T-helper 17 cell (primary cell): ENCODE results near the gene AGO4. TPM values are rescaled to one million over a fixed set of nuclear protein-coding genes. Genes with fewer than 3 reads are reported as not detected.
"Not testable (repeated sequence)": the region's sequence is repeated elsewhere in the genome, so short reads cannot be mapped to it uniquely, and the experiment has no call there.

Source experiments
- ATAC-seq: fragments of 150-1000 bp; cut with Tn5 transposase; 2 replicates; pipeline ENCODE4 v1.10.0; 2021; ENCODE audit warnings: mild to moderate bottlenecking, moderate library complexity
- DNase-seq, 3 donors: peaks; one replicate each; pipeline versions ENCODE4 v3.0.0 to v3.0.0-alpha.2; 2020 to 2021
- H3K9me3 ChIP-seq: one replicate; pipeline ENCODE4 v1.7.0; 2013; ENCODE audit warnings: low read length, mild to moderate bottlenecking; ENCODE audit not compliant: control insufficient read depth, poor library complexity, severe bottlenecking
- H3K27ac Mint-ChIP-seq: one replicate; pipeline ENCODE4 v1.8.0; 2022; ENCODE audit warnings: mild to moderate bottlenecking, moderate library complexity, mixed read lengths
- H3K27me3 Mint-ChIP-seq: one replicate; pipeline ENCODE4 v1.8.0; 2022; ENCODE audit warnings: mixed read lengths
- H3K36me3 Mint-ChIP-seq: one replicate; pipeline ENCODE4 v1.8.0; 2022; ENCODE audit warnings: low read depth, mixed read lengths
- H3K4me1 Mint-ChIP-seq: one replicate; pipeline ENCODE4 v1.8.0; 2022; ENCODE audit warnings: mild to moderate bottlenecking, mixed read lengths
- H3K4me3 Mint-ChIP-seq: one replicate; pipeline ENCODE4 v1.8.0; 2022; ENCODE audit warnings: mild to moderate bottlenecking, moderate library complexity, mixed read lengths
- total RNA-seq, 4 donors: library from RNA in 2 of 4; stranded (reverse) in 2 of 4; gene quantifications; one replicate each; pipeline ENCODE4 v1.2.3 and lab custom pipeline; 2022 to 2026

Gene AGO4
- 10 to 100 TPM; 20.7 to 23.3 TPM for total RNA-seq
- 57.6 to 114 reads per million in 2 donors for total RNA-seq (lab: John Stamatoyannopoulos, UW)

GRCh38 chr1:35807614-35808449 lies at the start of gene AGO4:
AGO4 (plus strand) TSS chr1:35808016; CDS start chr1:35808417, 401 bp downstream.
- Mint-ChIP-seq H3K27ac (peak within 1 kb of the TSS; percentile 88), H3K4me1 (peaks cover 25% of the 10 kb centered on the region), H3K4me3 (peak within 1 kb of the TSS; percentile 94), H3K27me3 (no peaks in the 10 kb centered on the region), H3K36me3 (no peaks in the 10 kb centered on the region)
- H3K9me3 ChIP-seq = no peaks in the 10 kb centered on the region
- DNase-seq (peak; percentile 16 to 34 (median 29)), ATAC-seq (peak; percentile 52)

- no peak for DNase-seq
- H3K27me3 Mint-ChIP-seq = no peaks in the 10 kb centered on the region
- ATAC-seq = no peak
- H3K36me3 Mint-ChIP-seq = no peaks in the 10 kb centered on the region
- peaks cover 7% of the 10 kb centered on the region for H3K4me1 Mint-ChIP-seq
- no peaks in the 10 kb centered on the region for H3K9me3 ChIP-seq
- no peak overlapping the region for H3K4me3 Mint-ChIP-seq
- no peak overlapping the region for H3K27ac Mint-ChIP-seq
Measured at GRCh38 chr1:35762141-35762540, 45.7 kb upstream of the AGO4 start.

GRCh38 chr1:35763201-35763600 lies 44.6 kb upstream of the AGO4 start:
- Mint-ChIP-seq H3K27ac (no peak overlapping the region), H3K4me1 (peaks cover 4% of the 10 kb centered on the region), H3K4me3 (no peak overlapping the region), H3K27me3 (no peaks in the 10 kb centered on the region), H3K36me3 (no peaks in the 10 kb centered on the region)
- no peaks in the 10 kb centered on the region for H3K9me3 ChIP-seq
- DNase-seq = no peak
- no peak for ATAC-seq

GRCh38 chr1:35764283-35764682 lies 43.5 kb upstream of the AGO4 start:
- H3K36me3 Mint-ChIP-seq = no peaks in the 10 kb centered on the region
- no peak overlapping the region for H3K4me3 Mint-ChIP-seq
- DNase-seq = no peak
- H3K27me3 Mint-ChIP-seq = no peaks in the 10 kb centered on the region
- peak overlapping the region; percentile 21 for H3K27ac Mint-ChIP-seq
- no peaks in the 10 kb centered on the region for H3K9me3 ChIP-seq
- ATAC-seq = no peak
- H3K4me1 Mint-ChIP-seq = peaks cover 4% of the 10 kb centered on the region

- no peaks in the 10 kb centered on the region for H3K9me3 ChIP-seq
- no peak for DNase-seq
- no peaks in the 10 kb centered on the region for H3K27me3 Mint-ChIP-seq
- peak overlapping the region; percentile 99 for H3K4me3 Mint-ChIP-seq
- no peak overlapping the region for H3K27ac Mint-ChIP-seq
- H3K36me3 Mint-ChIP-seq = peaks cover 3% of the 10 kb centered on the region
- peaks cover 8% of the 10 kb centered on the region for H3K4me1 Mint-ChIP-seq
- ATAC-seq = no peak
Measured at GRCh38 chr1:35768350-35769187, 39.2 kb upstream of the AGO4 start.

- peaks cover 6% of the 10 kb centered on the region for H3K4me1 Mint-ChIP-seq
- no peaks in the 10 kb centered on the region for H3K27me3 Mint-ChIP-seq
- H3K27ac Mint-ChIP-seq = peak overlapping the region; percentile 86
- peak; percentile 61 to 76 (median 73) for DNase-seq
- H3K4me3 Mint-ChIP-seq = peak overlapping the region; percentile 99
- no peaks in the 10 kb centered on the region for H3K9me3 ChIP-seq
- peaks cover 3% of the 10 kb centered on the region for H3K36me3 Mint-ChIP-seq
- ATAC-seq = peak; percentile 83
Measured at GRCh38 chr1:35769188-35769758, 38.5 kb upstream of the AGO4 start.

- H3K4me3 Mint-ChIP-seq = no peak overlapping the region
- DNase-seq (no peak), ATAC-seq (no peak)
- no peaks in the 10 kb centered on the region for H3K27me3 Mint-ChIP-seq
- no peaks in the 10 kb centered on the region for H3K9me3 ChIP-seq
- peaks cover 5% of the 10 kb centered on the region for H3K36me3 Mint-ChIP-seq
- peaks cover 16% of the 10 kb centered on the region for H3K4me1 Mint-ChIP-seq
- no peak overlapping the region for H3K27ac Mint-ChIP-seq
Measured at GRCh38 chr1:35773711-35774110, 34.1 kb upstream of the AGO4 start.

- H3K27me3 Mint-ChIP-seq, H3K36me3 Mint-ChIP-seq, ATAC-seq, H3K27ac Mint-ChIP-seq, DNase-seq, H3K9me3 ChIP-seq, H3K4me3 Mint-ChIP-seq: not testable (repeated sequence)
- peaks cover 12% of the 10 kb centered on the region for H3K4me1 Mint-ChIP-seq
Measured at GRCh38 chr1:35776172-35776571, 31.6 kb upstream of the AGO4 start.

- H3K27me3 Mint-ChIP-seq = no peaks in the 10 kb centered on the region
Measured at GRCh38 chr1:35777109-35777508, 30.7 kb upstream of the AGO4 start.

GRCh38 chr1:35783055-35783583 lies 24.7 kb upstream of the AGO4 start:
- DNase-seq = no peak
- Mint-ChIP-seq H3K27me3 (peaks cover 2% of the 10 kb centered on the region), H3K4me3 (no peak overlapping the region), H3K4me1 (no peaks in the 10 kb centered on the region), H3K27ac (no peak overlapping the region), H3K36me3 (no peaks in the 10 kb centered on the region)
- no peak for ATAC-seq
- no peaks in the 10 kb centered on the region for H3K9me3 ChIP-seq

More at GRCh38 chr1:35777109-35777508, 30.7 kb upstream of the AGO4 start:
- ATAC-seq (peak; percentile 80), DNase-seq (no peak)
- peaks cover 3% of the 10 kb centered on the region for H3K36me3 Mint-ChIP-seq
- H3K27ac Mint-ChIP-seq = peak overlapping the region; percentile 60
- peak overlapping the region; percentile 60 for H3K4me3 Mint-ChIP-seq
- no peaks in the 10 kb centered on the region for H3K9me3 ChIP-seq
- H3K4me1 Mint-ChIP-seq = peaks cover 10% of the 10 kb centered on the region

GRCh38 chr1:35784364-35784763 lies 23.5 kb upstream of the AGO4 start:
- H3K27me3 Mint-ChIP-seq, H3K4me3 Mint-ChIP-seq, H3K9me3 ChIP-seq, ATAC-seq, H3K4me1 Mint-ChIP-seq, DNase-seq, H3K36me3 Mint-ChIP-seq, H3K27ac Mint-ChIP-seq: not testable (repeated sequence)

- H3K9me3 ChIP-seq = no peaks in the 10 kb centered on the region
- Mint-ChIP-seq H3K4me3 (no peak overlapping the region), H3K27ac (no peak overlapping the region), H3K27me3 (peaks cover 4% of the 10 kb centered on the region), H3K4me1 (no peaks in the 10 kb centered on the region), H3K36me3 (no peaks in the 10 kb centered on the region)
- DNase-seq (no peak), ATAC-seq (no peak)
Measured at GRCh38 chr1:35788139-35788538, 19.7 kb upstream of the AGO4 start.

GRCh38 chr1:35790670-35791069 lies 17.1 kb upstream of the AGO4 start:
- no peaks in the 10 kb centered on the region for H3K4me1 Mint-ChIP-seq

More at GRCh38 chr1:35790670-35791069, 17.1 kb upstream of the AGO4 start:
- no peak overlapping the region for H3K27ac Mint-ChIP-seq
- DNase-seq = no peak
- no peaks in the 10 kb centered on the region for H3K9me3 ChIP-seq
- no peak for ATAC-seq
- H3K36me3 Mint-ChIP-seq = peaks cover 3% of the 10 kb centered on the region
- no peak overlapping the region for H3K4me3 Mint-ChIP-seq
- peaks cover 4% of the 10 kb centered on the region for H3K27me3 Mint-ChIP-seq
